Panc1 (cell line): Measurements from ENCODE around the gene DPYD. TPM values are rescaled to one million over a fixed set of nuclear protein-coding genes. Genes with fewer than 3 reads are reported as not detected.

Experiments
- ATAC-seq: fragments of 200-7000 bp; cut with Tn5 transposase; 2 replicates; pipeline ENCODE4 v1.9.1; 2020; ENCODE audit warnings: mild to moderate bottlenecking, moderate library complexity
- BruUV-seq: library from RNA; stranded (reverse); fragments of 400-500 nt; replicated peaks from 2 replicates; lab custom pipeline; 2021; lab: Mats Ljungman, UMichigan
- CTCF ChIA-PET: fragments of 300-600 bp; sonication (Branson Sonifier 250); formaldehyde crosslinking; loops from one replicate; lab custom pipeline; 2022; ENCODE audit warnings: antibody characterized with exemption; lab: Charles Lee
- POLR2A ChIA-PET: fragments of 300-600 bp; sonication (Branson Sonifier 250); formaldehyde crosslinking; loops from one replicate; lab custom pipeline; 2022; ENCODE audit warnings: antibody characterized with exemption; lab: Charles Lee
- DNase-seq: peaks from one replicate; pipeline ENCODE4 v3.0.0-alpha.2; 2010; ENCODE audit warnings: low read depth, low spot score
- H3K27ac ChIP-seq: 2 replicates; pipeline ENCODE4 v1.5.1; 2011; ENCODE audit warnings: mild to moderate bottlenecking, low read length, inconsistent platforms
- H3K27me3 ChIP-seq: fragments of 200-500 bp; sonication (Bioruptor generic); 2 replicates; pipeline ENCODE4 v1.6.0; 2014; ENCODE audit warnings: low read length, inconsistent platforms; ENCODE audit not compliant: control insufficient read depth, insufficient read depth
- H3K36me3 ChIP-seq: fragments of 200-500 bp; sonication (Bioruptor generic); 2 replicates; pipeline ENCODE4 v1.5.1; 2014; ENCODE audit warnings: inconsistent platforms, mild to moderate bottlenecking, low read length, moderate library complexity; ENCODE audit not compliant: control insufficient read depth, insufficient read depth
- H3K4me1 ChIP-seq: 2 replicates; pipeline ENCODE4 v1.5.1; 2011; ENCODE audit warnings: inconsistent platforms, mild to moderate bottlenecking, low read length, moderate library complexity; ENCODE audit not compliant: control insufficient read depth, insufficient read depth
- H3K4me3 ChIP-seq, 2 experiments: 2 replicates each; pipeline ENCODE4 v1.5.1; 2011 to 2012; ENCODE audit warnings: low read depth in 2 of 2, low read length in 2 of 2, mild to moderate bottlenecking in 2 of 2, inconsistent platforms in 1 of 2, moderate library complexity in 1 of 2
- H3K9me3 ChIP-seq: fragments of 200-500 bp; sonication (Bioruptor generic); 2 replicates; pipeline ENCODE4 v1.5.1; 2014; ENCODE audit warnings: low read depth, mild to moderate bottlenecking, inconsistent platforms, low read length, moderate library complexity; ENCODE audit not compliant: control insufficient read depth, insufficient read depth
- CTCF ChIP-seq: fragments of 450-650 bp; IDR thresholded peaks from 2 replicates; pipeline ENCODE4 v1.5.1; 2017; ENCODE audit warnings: mild to moderate bottlenecking
- POLR2AphosphoS5 ChIP-seq: IDR thresholded peaks from 2 replicates; pipeline ENCODE4 v1.6.1; 2012; ENCODE audit warnings: mild to moderate bottlenecking, low read depth, low read length, moderate library complexity
- REST ChIP-seq, 2 experiments: IDR thresholded peaks; 2 replicates each; pipeline ENCODE4 v1.6.1; 2011 to 2012; ENCODE audit warnings: low read depth in 2 of 2, control low read depth in 1 of 2, low read length in 1 of 2, mild to moderate bottlenecking in 1 of 2, moderate library complexity in 1 of 2; ENCODE audit not compliant: insufficient read depth in 1 of 2
- SIN3A ChIP-seq: IDR thresholded peaks from 2 replicates; pipeline ENCODE4 v1.6.1; 2012; ENCODE audit warnings: low read depth, mild to moderate bottlenecking, low read length, moderate library complexity, borderline replicate concordance; ENCODE audit not compliant: insufficient read depth
- TCF7L2 ChIP-seq: IDR thresholded peaks from 2 replicates; pipeline ENCODE4 v1.6.1; 2011; ENCODE audit warnings: mild to moderate bottlenecking, low read depth, low read length, inconsistent platforms
- in situ Hi-C: cut with HindIII; loops from 2 replicates; pipeline ENCODE4 v1.10.0; 2016; ENCODE audit warnings: low sequenced_read_pairs, low pct_unique_long_range_greater_than_20kb
- intact Hi-C: fragments of 100-400 bp; cut with micrococcal nuclease; formaldehyde crosslinking; loops from one replicate; pipeline ENCODE4 v1.10.0; 2022; ENCODE audit not compliant: unreplicated experiment
- total RNA-seq: library from RNA; stranded (reverse); gene quantifications from one replicate; pipeline ENCODE4 v1.2.1, GENCODE V29; 2021; ENCODE audit not compliant: unreplicated experiment

DPYD gene
- total RNA-seq, 1 experiment from 2014 or later, result 2.0 TPM

- no TSS peak for BruUV-seq
- TF ChIP-seq REST (IDR thresholded peaks at IDR 0.05; ENCODE audit: insufficient read depth in 1 of 2, low read depth in 2 of 2, low read length in 1 of 2), result no peak
- no peak for TF ChIP-seq SIN3A
- no peak for TF ChIP-seq TCF7L2
- no peak for TF ChIP-seq CTCF
- no peak for TF ChIP-seq POLR2AphosphoS5
- Histone ChIP-seq H3K4me1 (no peaks in the 10 kb centered on the region), H3K27me3 (no peaks in the 10 kb centered on the region), H3K9me3 (no peaks in the 10 kb centered on the region), H3K27ac (no peak overlapping the region), H3K36me3 (no peaks in the 10 kb centered on the region), H3K4me3 (no peak overlapping the region)
- CTCF ChIA-PET, result no interaction called here
- in situ Hi-C loops (no loop called here), intact Hi-C loops (no loop called here)
- ATAC-seq (no peak), DNase-seq (no peak)
- POLR2A ChIA-PET, result no interaction called here
Observed at GRCh38 chr1:97417661-97418060, 503.2 kb downstream of the DPYD start.

GRCh38 chr1:97414682-97415312 lies 506.0 kb downstream of the DPYD start:
- no peaks in the 10 kb centered on the region for H3K36me3 ChIP-seq
- no peaks in the 10 kb centered on the region for H3K4me1 ChIP-seq
- no peaks in the 10 kb centered on the region for H3K9me3 ChIP-seq
- in situ Hi-C loops, result no loop called here
- no peaks in the 10 kb centered on the region for H3K27me3 ChIP-seq
- no peak overlapping the region for H3K4me3 ChIP-seq
- ChIA-PET POLR2A (no interaction called here), CTCF (no interaction called here)
- no peak overlapping the region for H3K27ac ChIP-seq
- intact Hi-C loops, result no loop called here
- BruUV-seq, result no TSS peak
- TF ChIP-seq TCF7L2, result no peak
- no peak for TF ChIP-seq REST (IDR thresholded peaks at IDR 0.05; ENCODE audit: insufficient read depth in 1 of 2, low read depth in 2 of 2, low read length in 1 of 2)
- TF ChIP-seq SIN3A, result no peak
- TF ChIP-seq POLR2AphosphoS5, result no peak
- TF ChIP-seq CTCF, result no peak
- ATAC-seq (no peak), DNase-seq (no peak)
